HepG2 (cell line): ENCODE measurements around the gene PAN2. TPM values are rescaled to one million over a fixed set of nuclear protein-coding genes. Genes with fewer than 3 reads are reported as not detected.

Experiments used
- ATAC-seq: fragments of 200-7000 bp; cut with Tn5 transposase; 3 replicates; pipeline ENCODE4 v1.9.1; 2020; ENCODE audit warnings: mild to moderate bottlenecking, moderate library complexity
- BruUV-seq: library from RNA; stranded (reverse); fragments of 400-500 nt; replicated peaks from 2 replicates; lab custom pipeline; 2021; lab: Mats Ljungman, UMichigan
- CTCF ChIA-PET: fragments of 300-600 bp; formaldehyde crosslinking; extraction: SDS; loops from one replicate; lab custom pipeline; 2021; ENCODE audit warnings: low total read pairs, inconsistent platforms, low intra/inter-chr PET ratio; lab: Yijun Ruan, JAX
- POLR2A ChIA-PET: fragments of 350-600 bp; sonication (Branson Sonifier 250); formaldehyde crosslinking; loops from one replicate; lab custom pipeline; 2020; ENCODE audit warnings: antibody characterized with exemption, inconsistent platforms; lab: Yijun Ruan, JAX
- DNase-seq: peaks from one replicate; pipeline ENCODE4 v3.0.0-alpha.2; 2015; ENCODE audit warnings: low spot score
- FAIRE-seq: peaks from 3 replicates; lab custom pipeline; 2011; peaks lifted over from hg19 to GRCh38; lab: Jason Lieb, UNC
- H2AFZ ChIP-seq: one replicate; pipeline ENCODE4 v1.6.1; 2011; ENCODE audit warnings: low read length, inconsistent platforms
- H3K27ac ChIP-seq: fragments of 300-600 bp; 3 replicates; pipeline ENCODE4 v1.8.0; 2011; ENCODE audit warnings: mixed run types, mild to moderate bottlenecking, mixed read lengths, low read length, inconsistent platforms; ENCODE audit not compliant: insufficient read depth; ENCODE audit errors: extremely low read length
- H3K27me3 ChIP-seq, 2 experiments: fragments of 200-600 bp in 1 of 2; 2 replicates in 1 of 2; 3 replicates in 1 of 2; pipeline versions ENCODE4 v1.6.0 to v1.8.0; 2011; ENCODE audit warnings: low read length in 2 of 2, mild to moderate bottlenecking in 2 of 2, moderate library complexity in 2 of 2, inconsistent platforms in 1 of 2; ENCODE audit not compliant: insufficient read depth in 2 of 2, control insufficient read depth in 1 of 2
- H3K36me3 ChIP-seq, 2 experiments: fragments of 200-600 bp in 1 of 2; replicated peaks in 1 of 2; 2 replicates in 1 of 2; 3 replicates in 1 of 2; pipeline versions ENCODE4 v1.5.1 to v1.8.0; 2011; ENCODE audit warnings: low read length in 2 of 2, inconsistent platforms in 1 of 2; ENCODE audit not compliant: insufficient read depth in 2 of 2, control insufficient read depth in 1 of 2
- H3K4me1 ChIP-seq: 2 replicates; pipeline ENCODE4 v1.5.1; 2012; ENCODE audit warnings: low read length, inconsistent platforms; ENCODE audit not compliant: insufficient read depth
- H3K4me2 ChIP-seq: 2 replicates; pipeline ENCODE4 v1.6.0; 2011; ENCODE audit warnings: low read depth, low read length, inconsistent platforms
- H3K4me3 ChIP-seq, 3 experiments: fragments of 200-600 bp in 1 of 3; sonication (generic), shearing (Covaris generic) in 1 of 3; replicated peaks in 1 of 3; 2 replicates each; pipeline ENCODE4 v1.5.1; 2011 to 2016; ENCODE audit warnings: low read length in 3 of 3, inconsistent platforms in 2 of 3, low read depth in 2 of 3, mild to moderate bottlenecking in 2 of 3, control low read depth in 1 of 3, mixed read lengths in 1 of 3; ENCODE audit not compliant: insufficient read depth in 1 of 3
- H3K79me2 ChIP-seq: one replicate; pipeline ENCODE4 v1.6.1; 2011; ENCODE audit warnings: low read length, inconsistent platforms; ENCODE audit not compliant: insufficient read depth
- H3K9ac ChIP-seq: 2 replicates; pipeline ENCODE4 v1.6.0; 2011; ENCODE audit warnings: mild to moderate bottlenecking, low read depth, low read length, inconsistent platforms; ENCODE audit not compliant: insufficient read depth
- H3K9me3 ChIP-seq: 2 replicates; pipeline ENCODE4 v1.5.1; 2012; ENCODE audit warnings: mild to moderate bottlenecking, low read length
- H4K20me1 ChIP-seq: 2 replicates; pipeline ENCODE4 v1.6.0; 2011; ENCODE audit warnings: inconsistent platforms, mild to moderate bottlenecking, low read length, moderate library complexity; ENCODE audit not compliant: insufficient read depth
- ASH2L ChIP-seq: fragments of 300-600, 200-600 bp; sonication (generic); IDR thresholded peaks from 2 replicates; pipeline ENCODE4 v1.7.0; 2017; ENCODE audit warnings: low read depth, mild to moderate bottlenecking, moderate library complexity, mixed read lengths, low read length; ENCODE audit not compliant: insufficient read length
- ATF5 ChIP-seq: sonication (generic); formaldehyde crosslinking; IDR thresholded peaks from 2 replicates; pipeline ENCODE4 v1.4.0; 2020; ENCODE audit warnings: mild to moderate bottlenecking, low read depth, missing genetic modification reagents
- BCL3 ChIP-seq: sonication (generic); formaldehyde crosslinking; IDR thresholded peaks from 2 replicates; pipeline ENCODE4 v1.5.1; 2020; ENCODE audit warnings: mild to moderate bottlenecking, missing genetic modification reagents, moderate library complexity
- CHD2 ChIP-seq: IDR thresholded peaks from 2 replicates; pipeline ENCODE4 v1.6.1; 2011; ENCODE audit warnings: low read depth, low read length, improper control_type of control experiment
- DNMT1 ChIP-seq: sonication (generic); formaldehyde crosslinking; IDR thresholded peaks from 2 replicates; pipeline ENCODE4 v1.5.1; 2020; ENCODE audit warnings: mild to moderate bottlenecking, missing genetic modification reagents
- EP300 ChIP-seq, 3 experiments: sonication (generic) in 1 of 3; formaldehyde crosslinking in 1 of 3; IDR thresholded peaks; 2 replicates each; pipeline versions ENCODE4 v1.5.1 to v1.6.1; 2011 to 2020; ENCODE audit warnings: low read depth in 2 of 3, low read length in 2 of 3, borderline replicate concordance in 1 of 3, improper control_type of control experiment in 1 of 3, mild to moderate bottlenecking in 1 of 3, missing genetic modification reagents in 1 of 3, moderate library complexity in 1 of 3
- HOXA7 ChIP-seq: sonication (generic); formaldehyde crosslinking; IDR thresholded peaks from 2 replicates; pipeline ENCODE4 v1.8.1; 2022; ENCODE audit warnings: mild to moderate bottlenecking, missing genetic modification reagents, moderate library complexity
- JARID2 ChIP-seq: sonication (generic); formaldehyde crosslinking; IDR thresholded peaks from 2 replicates; pipeline ENCODE4 v1.8.1; 2023; ENCODE audit warnings: missing genetic modification reagents, inconsistent platforms; ENCODE audit not compliant: insufficient replicate concordance
- SIX4 ChIP-seq: sonication (generic); formaldehyde crosslinking; IDR thresholded peaks from 2 replicates; pipeline ENCODE4 v1.4.0; 2020; ENCODE audit warnings: missing genetic modification reagents
- ZBTB7B ChIP-seq: sonication (generic); formaldehyde crosslinking; IDR thresholded peaks from 2 replicates; pipeline ENCODE4 v1.4.0; 2020; ENCODE audit warnings: missing genetic modification reagents
- ZFY ChIP-seq: sonication (generic); formaldehyde crosslinking; IDR thresholded peaks from 2 replicates; pipeline ENCODE4 v1.4.0; 2020; ENCODE audit warnings: missing genetic modification reagents
- ZGPAT ChIP-seq: IDR thresholded peaks from 2 replicates; pipeline ENCODE4 v1.6.1; 2016; ENCODE audit warnings: mild to moderate bottlenecking
- ZNF256 ChIP-seq: sonication (generic); formaldehyde crosslinking; conservative IDR thresholded peaks from 2 replicates; pipeline ENCODE4 v1.4.0; 2020; ENCODE audit warnings: missing genetic modification reagents
- ZNF275 ChIP-seq: sonication (generic); formaldehyde crosslinking; IDR thresholded peaks from 2 replicates; pipeline ENCODE4 v1.8.0; 2022; ENCODE audit warnings: missing genetic modification reagents, mild to moderate bottlenecking, inconsistent platforms, borderline replicate concordance
- ZNF337 ChIP-seq: sonication (generic); formaldehyde crosslinking; IDR thresholded peaks from 2 replicates; pipeline ENCODE4 v1.5.1; 2020; ENCODE audit warnings: missing genetic modification reagents, low read depth, mild to moderate bottlenecking, borderline replicate concordance
- ZNF33A ChIP-seq: sonication (generic); formaldehyde crosslinking; IDR thresholded peaks from 2 replicates; pipeline ENCODE4 v1.5.1; 2020; ENCODE audit warnings: missing genetic modification reagents, mild to moderate bottlenecking, moderate library complexity, borderline replicate concordance
- ZNF563 ChIP-seq: sonication (generic); formaldehyde crosslinking; IDR thresholded peaks from 2 replicates; pipeline ENCODE4 v1.8.0; 2022; ENCODE audit warnings: mild to moderate bottlenecking, moderate library complexity, missing genetic modification reagents
- ZNF572 ChIP-seq: sonication (generic); formaldehyde crosslinking; IDR thresholded peaks from 2 replicates; pipeline ENCODE4 v1.5.1; 2020; ENCODE audit warnings: mild to moderate bottlenecking, missing genetic modification reagents
- ZNF597 ChIP-seq: sonication (generic); formaldehyde crosslinking; IDR thresholded peaks from 2 replicates; pipeline ENCODE4 v1.5.0; 2020; ENCODE audit warnings: missing genetic modification reagents
- WGBS: methylation state at CpG from one replicate; pipeline ENCODE4 v1.1.6; 2017; ENCODE audit warnings: low lambda C conversion rate; 5-methylcytosine and 5-hydroxymethylcytosine counted together
- in situ Hi-C: cut with HindIII; loops from 2 replicates; pipeline ENCODE4 v1.10.0; 2017; ENCODE audit warnings: low pct_unique_long_range_greater_than_20kb; ENCODE audit not compliant: extremely low pct_ligation_motif_present
- intact Hi-C: fragments of 100-400 bp; cut with micrococcal nuclease; formaldehyde crosslinking; loops from one replicate; pipeline ENCODE4 v1.10.0; 2022; ENCODE audit not compliant: unreplicated experiment
- polyA plus RNA-seq, 8 experiments: library from polyadenylated mRNA; depleted of rRNA in 3 of 8; stranded (reverse) in 7 of 8; unstranded in 1 of 8; fragments of >200 nt; fragmentation: Illumina TruSeq in 4 of 8; extraction: Trizol in 4 of 8; gene quantifications; 2 replicates each; pipeline versions ENCODE4 v1.2.1 to v1.2.3, GENCODE V29; 2011 to 2016; ENCODE audit warnings: low read depth in 4 of 8, missing spikeins in 1 of 8, mixed read lengths in 1 of 8; ENCODE audit not compliant: insufficient read depth in 1 of 8
- total RNA-seq, 5 experiments: library from RNA; depleted of rRNA; stranded (reverse); fragments of >200 nt; fragmentation: Illumina TruSeq; extraction: Trizol; gene quantifications; 2 replicates each; pipeline ENCODE4 v1.2.3, GENCODE V29; 2016; ENCODE audit warnings: low read depth in 1 of 5

PAN2 gene
- total and polyA plus RNA-seq, 2 of the 13 experiments (the other 11 are each of a cell fraction or from before 2014, with no cell fraction given): 27.2 to 61.1 TPM

GRCh38 chr12:56315249-56315621 is 18.6 kb downstream of the PAN2 start:
- ChIA-PET POLR2A (interaction anchor here (0.5 to 3.8 kb wide), 35 partner anchors 8 to 321 kb away, joined by 3 to 71 read pairs (median 6); partner anchors contain the start of genes ANKRD52, APOF, COQ10A and GLS2), CTCF (no interaction called here)
- Histone ChIP-seq H4K20me1 (no peaks in the 10 kb centered on the region), H3K4me3 (peak overlapping the region; percentile 83 to 90 (median 84)), H3K4me2 (peak overlapping the region; percentile 92), H2AFZ (no peak overlapping the region), H3K36me3 (peaks cover 9 to 19% of the 10 kb centered on the region in 2 experiments), H3K9ac (peak overlapping the region; percentile 93), H3K4me1 (peaks cover 24% of the 10 kb centered on the region), H3K79me2 (peaks cover 17% of the 10 kb centered on the region), H3K27me3 (no peaks in the 10 kb centered on the region; a peak in 1 of 5 replicates), H3K27ac (peak overlapping the region; percentile 83), H3K9me3 (no peaks in the 10 kb centered on the region)
- in situ Hi-C loops: loop anchor here (5.0 kb wide), 1 partner anchor 147 kb away; no protein-coding TSS in a partner anchor
- TSS peak; percentile 82 for BruUV-seq
- DNase-seq (no peak), ATAC-seq (peak; percentile 5), FAIRE-seq (no peak)
- WGBS: 0% methylated on average over 6 of the region's 11 CpGs
- intact Hi-C loops: no loop called here
- TF ChIP-seq ZNF33A (CRISPR knock-in tag): no peak
- no peak for TF ChIP-seq EP300 (IDR thresholded peaks at IDR 0.05; ENCODE audit: low read depth in 2 of 2, low read length in 2 of 2)
- no peak for TF ChIP-seq EP300 (CRISPR knock-in tag; IDR thresholded peaks at IDR 0.05; ENCODE audit: borderline replicate concordance)
- no peak for TF ChIP-seq ZNF597
- no peak for TF ChIP-seq ZNF337 (CRISPR knock-in tag)
- TF ChIP-seq ASH2L: no peak
- no peak for TF ChIP-seq ZFY (CRISPR knock-in tag)
- no peak for TF ChIP-seq JARID2 (CRISPR knock-in tag)
- TF ChIP-seq ZGPAT (CRISPR knock-in tag): no peak
- no peak for TF ChIP-seq SIX4 (CRISPR knock-in tag)
- no peak for TF ChIP-seq ZBTB7B (CRISPR knock-in tag)
- TF ChIP-seq ZNF572 (CRISPR knock-in tag): no peak
- no peak for TF ChIP-seq ZNF563 (CRISPR knock-in tag)
- TF ChIP-seq CHD2: no peak
- peak; percentile 18; the same call in 1 of the 2 replicates for TF ChIP-seq BCL3 (CRISPR knock-in tag)
- no peak for TF ChIP-seq ZNF256
- no peak for TF ChIP-seq ZNF275 (CRISPR knock-in tag)
- TF ChIP-seq HOXA7 (CRISPR knock-in tag): no peak
- no peak for TF ChIP-seq ATF5 (CRISPR knock-in tag)
- TF ChIP-seq DNMT1 (CRISPR knock-in tag): no peak
